ENCODE measurements around the gene DCT.

DNA sequence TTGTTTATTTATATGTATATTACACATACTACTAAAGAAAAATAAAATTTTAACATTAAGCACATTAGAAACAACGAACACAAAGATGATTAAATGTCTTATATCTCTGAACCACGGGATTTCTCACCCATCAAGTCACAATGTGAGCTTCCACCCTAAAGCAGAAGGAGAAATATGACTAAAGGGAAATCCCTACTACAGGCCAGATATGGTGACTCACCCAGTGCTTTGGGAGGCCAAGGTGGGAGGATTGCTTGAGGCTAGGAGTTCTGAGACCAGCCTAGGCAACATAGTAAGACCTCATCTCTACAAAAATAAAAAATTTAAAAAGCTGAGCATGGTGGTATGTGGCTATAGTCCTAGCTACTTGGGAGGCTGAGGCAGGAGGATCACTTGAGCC, 24.6 kb downstream of the DCT start:
- TF ChIP-seq, protein P1, sequence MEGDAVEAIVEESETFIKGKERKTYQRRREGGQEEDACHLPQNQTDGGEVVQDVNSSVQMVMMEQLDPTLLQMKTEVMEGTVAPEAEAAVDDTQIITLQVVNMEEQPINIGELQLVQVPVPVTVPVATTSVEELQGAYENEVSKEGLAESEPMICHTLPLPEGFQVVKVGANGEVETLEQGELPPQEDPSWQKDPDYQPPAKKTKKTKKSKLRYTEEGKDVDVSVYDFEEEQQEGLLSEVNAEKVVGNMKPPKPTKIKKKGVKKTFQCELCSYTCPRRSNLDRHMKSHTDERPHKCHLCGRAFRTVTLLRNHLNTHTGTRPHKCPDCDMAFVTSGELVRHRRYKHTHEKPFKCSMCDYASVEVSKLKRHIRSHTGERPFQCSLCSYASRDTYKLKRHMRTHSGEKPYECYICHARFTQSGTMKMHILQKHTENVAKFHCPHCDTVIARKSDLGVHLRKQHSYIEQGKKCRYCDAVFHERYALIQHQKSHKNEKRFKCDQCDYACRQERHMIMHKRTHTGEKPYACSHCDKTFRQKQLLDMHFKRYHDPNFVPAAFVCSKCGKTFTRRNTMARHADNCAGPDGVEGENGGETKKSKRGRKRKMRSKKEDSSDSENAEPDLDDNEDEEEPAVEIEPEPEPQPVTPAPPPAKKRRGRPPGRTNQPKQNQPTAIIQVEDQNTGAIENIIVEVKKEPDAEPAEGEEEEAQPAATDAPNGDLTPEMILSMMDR (IDR thresholded peaks at IDR 0.05; ENCODE audit: low read length): no peak
- no peak for TF ChIP-seq EZH2phosphoT487 (IDR thresholded peaks at IDR 0.05; ENCODE audit: low read length)
